Muscle layer of colon (tissue), 2 donors: ENCODE results near the gene STAC3.

Source experiments
- H3K27ac ChIP-seq: one replicate; pipeline ENCODE4 v1.7.0; 2013; ENCODE audit warnings: low read depth, mild to moderate bottlenecking, low read length, moderate library complexity
- H3K27me3 ChIP-seq, 2 donors: one replicate each; pipeline ENCODE4 v1.7.0; 2013; ENCODE audit warnings: low read length in 2 of 2, mild to moderate bottlenecking in 2 of 2; ENCODE audit not compliant: insufficient read depth in 2 of 2, control insufficient read depth in 1 of 2
- H3K36me3 ChIP-seq: one replicate; pipeline ENCODE4 v1.7.0; 2013; ENCODE audit warnings: mild to moderate bottlenecking, low read length; ENCODE audit not compliant: insufficient read depth
- H3K4me1 ChIP-seq: one replicate; pipeline ENCODE4 v1.7.0; 2013; ENCODE audit warnings: mild to moderate bottlenecking, low read length; ENCODE audit not compliant: insufficient read depth
- H3K4me3 ChIP-seq, 2 donors: one replicate each; pipeline ENCODE4 v1.7.0; 2013; ENCODE audit warnings: low read length in 2 of 2, low read depth in 1 of 2, mild to moderate bottlenecking in 1 of 2, moderate library complexity in 1 of 2
- H3K9ac ChIP-seq: one replicate; pipeline ENCODE4 v1.7.0; 2013; ENCODE audit warnings: low read length
- H3K9me3 ChIP-seq: one replicate; pipeline ENCODE4 v1.7.0; 2013; ENCODE audit warnings: mild to moderate bottlenecking, low read length
- donor health status: abdominal sarcoma.
- donor health status: Adenocarcinoma of cecum.

Gene STAC3

GRCh38 chr12:57248934-57249742 lies 1.8 kb downstream of the STAC3 start:
- peaks cover 16 to 17% of the 10 kb centered on the region in 2 donors for H3K27me3 ChIP-seq
- H3K9me3 ChIP-seq, result no peaks in the 10 kb centered on the region
- H3K4me1 ChIP-seq, result no peaks in the 10 kb centered on the region
- no peak overlapping the region for H3K9ac ChIP-seq
- H3K36me3 ChIP-seq, result no peaks in the 10 kb centered on the region
- H3K4me3 ChIP-seq, result no peak overlapping the region
- no peak overlapping the region for H3K27ac ChIP-seq

DNA sequence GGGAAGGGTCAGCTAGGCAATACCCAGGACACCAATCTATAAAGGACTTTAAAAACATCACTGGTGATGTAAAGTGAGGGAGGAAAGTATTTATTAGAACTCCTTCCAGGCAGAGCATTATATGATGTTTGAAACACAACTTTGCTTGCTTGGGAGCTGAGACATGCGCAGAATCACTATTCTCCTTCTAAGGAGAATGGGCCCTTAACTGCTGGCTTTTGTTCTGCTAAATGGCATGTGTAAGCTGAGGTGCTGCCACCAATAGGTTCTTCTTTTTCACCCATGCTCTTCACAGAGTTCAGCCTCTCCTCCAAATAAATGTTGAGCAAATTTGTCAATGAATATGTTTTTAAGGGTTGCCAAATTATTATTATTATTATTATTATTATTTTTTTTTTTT lies 3.9 kb downstream of the STAC3 start:
- H3K27me3 ChIP-seq, result peaks cover 36 to 38% of the 10 kb centered on the region in 2 donors
- H3K27ac ChIP-seq, result no peak overlapping the region
- peaks cover 16% of the 10 kb centered on the region for H3K4me1 ChIP-seq

GRCh38 chr12:57244312-57244696 lies 6.7 kb downstream of the STAC3 start:
- Histone ChIP-seq H3K4me3 (no peak overlapping the region), H3K27me3 (peaks cover 61 to 64% of the 10 kb centered on the region in 2 donors), H3K9ac (no peak overlapping the region), H3K4me1 (peaks cover 39% of the 10 kb centered on the region), H3K9me3 (no peaks in the 10 kb centered on the region), H3K27ac (no peak overlapping the region), H3K36me3 (no peaks in the 10 kb centered on the region)

More for the DNA sequence above, 3.9 kb downstream of the STAC3 start:
- no peaks in the 10 kb centered on the region for H3K36me3 ChIP-seq
- H3K9ac ChIP-seq, result no peak overlapping the region
- H3K9me3 ChIP-seq, result no peaks in the 10 kb centered on the region
- H3K4me3 ChIP-seq, result no peak overlapping the region

DNA sequence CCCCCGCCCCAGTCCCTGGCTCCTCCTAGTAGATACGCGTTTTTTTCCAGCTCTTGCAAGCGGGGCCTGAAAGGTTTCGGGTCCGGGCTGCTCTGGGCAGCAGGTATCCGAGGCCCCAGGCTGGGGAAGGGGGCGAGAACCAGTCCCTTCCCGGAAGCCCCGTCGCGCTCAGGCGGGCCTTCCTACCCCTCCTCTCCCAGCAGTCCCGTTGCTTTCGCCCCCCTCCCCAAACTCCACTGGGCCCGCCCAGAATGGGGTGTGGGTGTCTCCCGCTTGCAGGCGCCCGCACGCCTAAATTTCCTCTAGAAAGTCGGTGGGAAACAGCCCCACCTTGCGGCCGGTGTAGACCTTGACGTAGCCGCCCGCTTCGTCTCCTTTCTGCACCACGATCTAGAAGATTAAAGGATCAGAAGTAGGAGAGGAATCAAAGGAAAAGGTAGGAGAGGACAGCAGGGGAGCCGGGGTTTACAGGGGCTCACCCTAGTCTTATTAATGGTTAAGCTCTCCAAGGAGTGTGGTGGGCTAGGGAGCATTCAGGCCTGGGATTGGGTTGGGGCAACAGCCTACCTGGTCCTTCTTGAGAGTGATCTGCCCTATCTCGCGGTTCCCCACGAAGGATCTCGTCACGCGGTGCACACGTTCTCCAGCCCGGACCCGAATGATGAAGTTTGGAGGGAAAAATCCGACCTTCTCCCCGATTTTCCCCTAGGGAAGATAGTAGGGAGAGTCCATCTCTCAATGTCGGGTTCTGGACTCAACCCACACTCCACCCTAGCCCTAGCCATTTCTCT lies 7.3 kb downstream of the STAC3 start:
- Histone ChIP-seq H3K4me1 (peaks cover 42% of the 10 kb centered on the region), H3K9ac (no peak overlapping the region), H3K27me3 (peaks cover 62 to 68% of the 10 kb centered on the region in 2 donors)

DNA sequence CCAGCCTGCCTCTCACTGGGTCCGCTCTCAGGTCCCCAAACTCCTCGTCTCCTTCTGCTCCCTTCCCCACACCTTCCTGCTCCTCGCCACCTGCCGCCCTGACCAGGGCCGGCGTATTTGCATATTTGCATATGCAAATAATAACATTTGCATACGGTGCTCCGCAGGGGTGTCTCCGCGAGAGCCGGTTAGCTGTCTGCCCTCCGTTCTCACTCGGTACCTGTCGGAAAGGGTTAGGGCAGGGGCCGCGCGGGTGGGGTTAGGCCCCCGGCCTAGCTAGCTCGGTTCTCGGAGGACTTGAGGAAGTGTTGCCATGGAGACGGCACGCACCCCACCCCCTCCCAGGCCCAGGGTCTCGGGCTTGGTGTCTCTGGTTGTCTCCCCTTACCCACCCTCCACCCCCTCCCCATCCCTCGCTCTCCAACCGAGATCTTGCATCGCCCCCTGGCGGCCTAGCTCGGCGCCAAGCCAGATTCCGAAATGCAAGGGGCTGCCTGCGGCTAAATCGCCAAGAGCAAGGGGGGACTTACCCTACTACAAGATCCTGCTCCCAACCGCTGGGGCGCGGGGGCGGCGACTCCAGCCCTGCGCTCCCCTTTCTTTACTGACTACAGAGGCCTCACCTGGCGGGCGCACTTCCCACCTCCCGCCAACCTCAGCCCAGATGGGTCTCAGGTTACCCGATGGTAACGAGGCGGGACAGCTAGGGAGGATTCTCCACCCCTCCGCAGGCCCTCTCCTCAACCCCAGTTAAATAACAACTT lies 8.1 kb downstream of the STAC3 start:
- Histone ChIP-seq H3K36me3 (no peaks in the 10 kb centered on the region), H3K4me3 (no peak overlapping the region), H3K4me1 (peaks cover 50% of the 10 kb centered on the region), H3K27me3 (peaks cover 69 to 77% of the 10 kb centered on the region in 2 donors), H3K9me3 (no peaks in the 10 kb centered on the region), H3K27ac (no peak overlapping the region), H3K9ac (no peak overlapping the region)

More for the DNA sequence above, 7.3 kb downstream of the STAC3 start:
- Histone ChIP-seq H3K27ac (no peak overlapping the region), H3K4me3 (no peak overlapping the region), H3K36me3 (no peaks in the 10 kb centered on the region), H3K9me3 (no peaks in the 10 kb centered on the region)

GRCh38 chr12:57242329-57242690 lies 8.7 kb downstream of the STAC3 start:
- no peak overlapping the region for H3K4me3 ChIP-seq

DNA sequence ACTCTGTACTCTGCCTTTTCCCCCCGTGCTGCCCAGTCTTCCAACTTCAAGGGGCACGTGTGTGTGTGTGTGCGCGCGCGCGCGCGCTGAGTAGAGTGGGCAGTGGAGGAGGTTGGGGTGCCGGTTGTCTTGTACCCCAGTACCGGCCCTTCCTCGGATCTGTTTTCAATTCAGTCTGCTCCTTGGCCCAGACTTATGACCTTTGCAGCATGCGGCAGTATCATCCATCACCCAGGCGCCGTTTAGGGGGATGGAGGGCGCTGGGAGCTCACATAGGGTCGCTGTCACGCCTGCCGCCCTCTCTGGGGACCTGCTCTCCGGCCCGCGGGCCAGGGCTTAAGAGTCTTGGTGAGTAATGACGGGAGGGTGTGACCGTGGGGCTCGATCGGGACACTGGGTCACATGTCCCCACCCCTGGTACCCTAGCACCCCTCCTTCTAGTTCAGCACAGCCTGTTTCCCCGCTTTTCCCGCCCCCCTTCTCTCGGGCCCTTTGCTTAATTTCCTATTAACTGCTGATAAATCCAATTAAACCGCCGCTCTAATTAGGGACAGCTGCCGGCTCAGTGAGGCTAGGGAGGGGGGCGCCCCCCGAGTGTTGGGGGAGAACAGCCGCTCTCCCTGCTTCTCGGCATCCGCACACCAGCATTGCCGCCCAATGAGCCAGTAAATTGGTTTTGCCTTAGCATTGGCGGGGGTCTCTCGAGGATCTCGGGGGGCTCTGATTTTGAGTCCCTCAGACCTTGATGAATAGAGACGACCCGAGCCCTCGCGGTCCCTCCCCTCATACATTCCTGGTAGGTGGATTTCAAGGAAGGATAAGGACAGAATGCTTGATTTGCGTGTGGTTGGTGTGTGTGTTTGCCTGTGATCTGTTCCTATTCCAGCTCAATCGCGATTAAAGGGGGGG lies 9.3 kb downstream of the STAC3 start:
- no peak overlapping the region for H3K9ac ChIP-seq

More at GRCh38 chr12:57242329-57242690, 8.7 kb downstream of the STAC3 start:
- Histone ChIP-seq H3K9ac (no peak overlapping the region), H3K36me3 (no peaks in the 10 kb centered on the region), H3K27ac (no peak overlapping the region), H3K9me3 (no peaks in the 10 kb centered on the region), H3K27me3 (peaks cover 75 to 82% of the 10 kb centered on the region in 2 donors), H3K4me1 (peaks cover 53% of the 10 kb centered on the region)

DNA sequence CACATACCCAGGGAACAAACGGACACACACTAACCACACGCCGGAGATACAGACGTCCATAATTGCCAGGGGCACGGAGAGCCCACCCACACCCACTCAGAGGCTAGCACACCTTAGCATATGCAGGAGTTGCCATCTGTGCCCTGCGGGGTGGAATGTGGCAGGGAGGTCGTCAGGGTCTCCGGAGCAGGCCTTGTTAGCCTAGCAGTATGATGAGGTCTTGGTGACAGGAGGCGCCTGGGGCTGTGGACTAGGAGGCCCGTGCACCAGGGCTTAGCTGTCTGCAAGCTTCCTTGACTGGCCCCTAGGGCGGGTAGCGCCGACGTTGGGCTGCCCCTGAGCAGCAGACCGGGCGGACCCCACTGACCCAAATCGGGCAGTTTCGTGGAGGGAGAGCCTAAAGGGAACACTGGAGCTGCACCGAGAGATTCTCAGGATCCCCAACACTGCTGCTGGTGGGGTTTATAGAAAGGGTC lies 10.0 kb downstream of the STAC3 start:
- Histone ChIP-seq H3K4me3 (peak overlapping the region in 1 of 2 donors; percentile 68), H3K9me3 (no peaks in the 10 kb centered on the region), H3K27ac (no peak overlapping the region), H3K27me3 (peaks cover 80 to 88% of the 10 kb centered on the region in 2 donors), H3K4me1 (peaks cover 53% of the 10 kb centered on the region), H3K9ac (no peak overlapping the region), H3K36me3 (no peaks in the 10 kb centered on the region)

More for the DNA sequence above, 9.3 kb downstream of the STAC3 start:
- Histone ChIP-seq H3K4me1 (peaks cover 53% of the 10 kb centered on the region), H3K27me3 (peaks cover 80 to 87% of the 10 kb centered on the region in 2 donors), H3K27ac (no peak overlapping the region), H3K36me3 (no peaks in the 10 kb centered on the region), H3K4me3 (no peak overlapping the region), H3K9me3 (no peaks in the 10 kb centered on the region)

GRCh38 chr12:57240066-57240921 lies 10.7 kb downstream of the STAC3 start:
- H3K9ac ChIP-seq, result no peak overlapping the region
- no peaks in the 10 kb centered on the region for H3K36me3 ChIP-seq
- no peaks in the 10 kb centered on the region for H3K9me3 ChIP-seq
- no peak overlapping the region for H3K27ac ChIP-seq
- peaks cover 79 to 95% of the 10 kb centered on the region in 2 donors for H3K27me3 ChIP-seq
- H3K4me1 ChIP-seq, result peaks cover 53% of the 10 kb centered on the region
- H3K4me3 ChIP-seq, result peak overlapping the region; percentile 53 to 68
